ENCODE measurements around the gene SCART1.
"Not testable (repeated sequence)": the region's sequence is repeated elsewhere in the genome, so short reads cannot be mapped to it uniquely, and the experiment has no call there.

Gene SCART1

GRCh38 chr10:133453516-133454203 lies at the start of gene SCART1:
Gene SCART1, plus strand, starts transcription at chr10:133453945. Its CDS starts 53 bp downstream, at chr10:133453998.
- no peak for DNase-seq

- no peak for DNase-seq
Observed at GRCh38 chr10:133405272-133405671, 48.5 kb upstream of the SCART1 start.

GRCh38 chr10:133405844-133406527 lies 47.8 kb upstream of the SCART1 start:
- no peak for DNase-seq

- no peak for DNase-seq
Observed at GRCh38 chr10:133411523-133412380, 42.0 kb upstream of the SCART1 start.

- DNase-seq: no peak
Observed at GRCh38 chr10:133412381-133412711, 41.4 kb upstream of the SCART1 start.

- not testable (repeated sequence) for DNase-seq
Observed at GRCh38 chr10:133414401-133414800, 39.3 kb upstream of the SCART1 start.

GRCh38 chr10:133415752-133416151 lies 38.0 kb upstream of the SCART1 start:
- no peak for DNase-seq

GRCh38 chr10:133418289-133418993 lies 35.3 kb upstream of the SCART1 start:
- no peak for DNase-seq

GRCh38 chr10:133419211-133419950 lies 34.4 kb upstream of the SCART1 start:
- no peak for DNase-seq

GRCh38 chr10:133420028-133420427 lies 33.7 kb upstream of the SCART1 start:
- DNase-seq: no peak

GRCh38 chr10:133420579-133420978 lies 33.2 kb upstream of the SCART1 start:
- no peak for DNase-seq

GRCh38 chr10:133421336-133422222 lies 32.2 kb upstream of the SCART1 start:
- DNase-seq: no peak

GRCh38 chr10:133422223-133422806 lies 31.4 kb upstream of the SCART1 start:
- DNase-seq: no peak

GRCh38 chr10:133422807-133423771 lies 30.7 kb upstream of the SCART1 start:
- DNase-seq: no peak

GRCh38 chr10:133424102-133424501 lies 29.6 kb upstream of the SCART1 start:
- not testable (repeated sequence) for DNase-seq

- DNase-seq: not testable (repeated sequence)
Observed at GRCh38 chr10:133424601-133425000, 29.1 kb upstream of the SCART1 start, which contains the start of gene SPRN. Gene SPRN, minus strand, starts transcription at chr10:133424625. Its CDS starts 944 bp downstream, at chr10:133423681.

- DNase-seq: not testable (repeated sequence)
Observed at GRCh38 chr10:133429571-133429970, 24.2 kb upstream of the SCART1 start.

GRCh38 chr10:133431888-133432613 lies 21.7 kb upstream of the SCART1 start:
- DNase-seq: not testable (repeated sequence)

- DNase-seq: not testable (repeated sequence)
Observed at GRCh38 chr10:133432789-133433188, 21.0 kb upstream of the SCART1 start.

Measured in activated naive CD4-positive, alpha-beta T cell (primary cell).